Activated CD4-positive, alpha-beta T cell treated with anti-CD3 and anti-CD28 coated beads, Interleukin-2, amount 10 ng/mL, durations not matched to agents 7 days and 5 days (primary cell): ENCODE measurements around the gene POGK. TPM values are rescaled to one million over a fixed set of nuclear protein-coding genes. Genes with fewer than 3 reads are reported as not detected.
"Not testable (repeated sequence)": the region's sequence is repeated elsewhere in the genome, so short reads cannot be mapped to it uniquely, and the experiment has no call there.

Source experiments
- CTCF ChIA-PET: fragments of 350-600 bp; sonication (Branson Sonifier 250); formaldehyde crosslinking; loops from one replicate; lab custom pipeline; 2021; ENCODE audit warnings: antibody characterized with exemption; lab: Charles Lee
- POLR2A ChIA-PET: fragments of 350-600 bp; sonication (Branson Sonifier 250); formaldehyde crosslinking; loops from one replicate; lab custom pipeline; 2021; ENCODE audit warnings: antibody characterized with exemption; lab: Charles Lee
- DNase-seq: peaks from one replicate; pipeline ENCODE4 v3.0.0-alpha.2; 2020
- H3K27ac Mint-ChIP-seq: one replicate; pipeline ENCODE4 v1.8.0; 2021; ENCODE audit warnings: mild to moderate bottlenecking, moderate library complexity, mixed read lengths
- H3K27me3 Mint-ChIP-seq: one replicate; pipeline ENCODE4 v1.8.0; 2021; ENCODE audit warnings: mixed read lengths
- H3K36me3 Mint-ChIP-seq: one replicate; pipeline ENCODE4 v1.8.0; 2021; ENCODE audit warnings: low read depth, mixed read lengths
- H3K4me1 Mint-ChIP-seq: one replicate; pipeline ENCODE4 v1.8.0; 2021; ENCODE audit warnings: mixed read lengths
- H3K4me3 Mint-ChIP-seq: one replicate; pipeline ENCODE4 v1.8.0; 2021; ENCODE audit warnings: mild to moderate bottlenecking, moderate library complexity, mixed read lengths
- H3K9me3 Mint-ChIP-seq: one replicate; pipeline ENCODE4 v1.8.0; 2021; ENCODE audit warnings: mixed read lengths
- total RNA-seq, 2 experiments: library from RNA; stranded (reverse); gene quantifications; one replicate each; pipeline ENCODE4 v1.2.3, GENCODE V29; 2021

The POGK gene
- total RNA-seq = 10 to 100 TPM; 37.3 to 38.0 TPM

GRCh38 chr1:166838766-166839599 lies at the start of gene POGK:
Gene POGK (plus strand): TSS chr1:166839475. CDS start chr1:166840957, 1,482 bp downstream.
- Mint-ChIP-seq H3K36me3 (peaks cover 36% of the 10 kb centered on the region), H3K4me3 (peak within 1 kb of the TSS; percentile 81), H3K27me3 (no peaks in the 10 kb centered on the region), H3K9me3 (no peaks in the 10 kb centered on the region), H3K27ac (peak within 1 kb of the TSS; percentile 94), H3K4me1 (peaks cover 45% of the 10 kb centered on the region)
- ChIA-PET CTCF (interaction anchor here (0.9 to 1.3 kb wide), 2 partner anchors 10 to 71 kb away, joined by 3 to 4 read pairs; no protein-coding TSS in a partner anchor), POLR2A (interaction anchor here (1.3 kb wide), 1 partner anchor 381 kb away, joined by 4 read pairs; the partner anchor contains the start of gene POU2F1)
- DNase-seq = peak; percentile 85

GRCh38 chr1:166796620-166797236 lies 42.5 kb upstream of the POGK start:
- Mint-ChIP-seq H3K27me3 (peaks cover 10% of the 10 kb centered on the region), H3K36me3 (no peaks in the 10 kb centered on the region), H3K4me1 (no peaks in the 10 kb centered on the region), H3K27ac (no peak overlapping the region), H3K4me3 (no peak overlapping the region), H3K9me3 (no peaks in the 10 kb centered on the region)
- DNase-seq = no peak
- CTCF ChIA-PET = no interaction called here
- POLR2A ChIA-PET = no interaction called here

- Mint-ChIP-seq H3K27ac (no peak overlapping the region), H3K4me3 (no peak overlapping the region), H3K27me3 (peaks cover 16% of the 10 kb centered on the region), H3K4me1 (no peaks in the 10 kb centered on the region), H3K36me3 (no peaks in the 10 kb centered on the region), H3K9me3 (no peaks in the 10 kb centered on the region)
- CTCF ChIA-PET = no interaction called here
- no peak for DNase-seq
- POLR2A ChIA-PET = no interaction called here
Measured at GRCh38 chr1:166808952-166809351, 30.3 kb upstream of the POGK start.

- no peaks in the 10 kb centered on the region for H3K4me1 Mint-ChIP-seq
- POLR2A ChIA-PET = no interaction called here
Measured at GRCh38 chr1:166811691-166812090, 27.6 kb upstream of the POGK start.

GRCh38 chr1:166813508-166814223 lies 25.6 kb upstream of the POGK start:
- DNase-seq = no peak
- Mint-ChIP-seq H3K4me1 (no peaks in the 10 kb centered on the region), H3K27ac (no peak overlapping the region), H3K36me3 (no peaks in the 10 kb centered on the region), H3K9me3 (no peaks in the 10 kb centered on the region), H3K4me3 (no peak overlapping the region), H3K27me3 (peaks cover 20% of the 10 kb centered on the region)
- POLR2A ChIA-PET = no interaction called here
- CTCF ChIA-PET = interaction anchor here (1.1 kb wide), 1 partner anchor 245 kb away, joined by 3 read pairs; no protein-coding TSS in a partner anchor

More at GRCh38 chr1:166811691-166812090, 27.6 kb upstream of the POGK start:
- H3K9me3 Mint-ChIP-seq = no peaks in the 10 kb centered on the region
- H3K27me3 Mint-ChIP-seq = peaks cover 20% of the 10 kb centered on the region
- no peaks in the 10 kb centered on the region for H3K36me3 Mint-ChIP-seq
- H3K27ac Mint-ChIP-seq = no peak overlapping the region
- H3K4me3 Mint-ChIP-seq = no peak overlapping the region
- CTCF ChIA-PET = no interaction called here
- DNase-seq = no peak

GRCh38 chr1:166814611-166815010 lies 24.7 kb upstream of the POGK start:
- no peak overlapping the region for H3K4me3 Mint-ChIP-seq
- no peak overlapping the region for H3K27ac Mint-ChIP-seq
- peaks cover 4% of the 10 kb centered on the region for H3K9me3 Mint-ChIP-seq
- no peaks in the 10 kb centered on the region for H3K4me1 Mint-ChIP-seq
- CTCF ChIA-PET = no interaction called here
- POLR2A ChIA-PET = no interaction called here
- peaks cover 20% of the 10 kb centered on the region for H3K27me3 Mint-ChIP-seq
- H3K36me3 Mint-ChIP-seq = no peaks in the 10 kb centered on the region
- DNase-seq = no peak

- H3K27me3 Mint-ChIP-seq = peaks cover 4% of the 10 kb centered on the region
- no peak overlapping the region for H3K4me3 Mint-ChIP-seq
- ChIA-PET POLR2A (no interaction called here), CTCF (no interaction called here)
- H3K27ac Mint-ChIP-seq = no peak overlapping the region
- H3K36me3 Mint-ChIP-seq = no peaks in the 10 kb centered on the region
- H3K4me1 Mint-ChIP-seq = no peaks in the 10 kb centered on the region
- DNase-seq = no peak
- peaks cover 14% of the 10 kb centered on the region for H3K9me3 Mint-ChIP-seq
Measured at GRCh38 chr1:166819974-166820373, 19.3 kb upstream of the POGK start.

- Mint-ChIP-seq H3K36me3 (no peaks in the 10 kb centered on the region), H3K27ac (no peak overlapping the region), H3K27me3 (no peaks in the 10 kb centered on the region), H3K4me3 (no peak overlapping the region), H3K9me3 (peaks cover 14% of the 10 kb centered on the region), H3K4me1 (no peaks in the 10 kb centered on the region)
- DNase-seq = no peak
- CTCF ChIA-PET = interaction anchor here (0.7 kb wide), 1 partner anchor 460 kb away, joined by 5 read pairs; no protein-coding TSS in a partner anchor
- POLR2A ChIA-PET = no interaction called here
Measured at GRCh38 chr1:166822385-166822784, 16.9 kb upstream of the POGK start.

GRCh38 chr1:166827426-166827825 lies 11.8 kb upstream of the POGK start:
- Mint-ChIP-seq H3K27me3 (peaks cover 2% of the 10 kb centered on the region), H3K4me3 (no peak overlapping the region), H3K4me1 (no peaks in the 10 kb centered on the region), H3K9me3 (peaks cover 20% of the 10 kb centered on the region), H3K36me3 (peaks cover 3% of the 10 kb centered on the region), H3K27ac (no peak overlapping the region)
- ChIA-PET POLR2A (no interaction called here), CTCF (interaction anchor here (0.6 to 1.0 kb wide), 2 partner anchors 10 to 16 kb away, joined by 3 read pairs; no protein-coding TSS in a partner anchor)
- DNase-seq = no peak

- H3K9me3 Mint-ChIP-seq = peaks cover 20% of the 10 kb centered on the region
- CTCF ChIA-PET, H3K36me3 Mint-ChIP-seq, H3K4me1 Mint-ChIP-seq, H3K27ac Mint-ChIP-seq, POLR2A ChIA-PET, H3K27me3 Mint-ChIP-seq, H3K4me3 Mint-ChIP-seq, DNase-seq: not testable (repeated sequence)
Measured at GRCh38 chr1:166829762-166830161, 9.5 kb upstream of the POGK start.

GRCh38 chr1:166836733-166837132 lies 2.5 kb upstream of the POGK start:
- POLR2A ChIA-PET = no interaction called here

GRCh38 chr1:166839600-166840308 lies 479 bp downstream of the POGK start:
- Mint-ChIP-seq H3K4me3 (peak overlapping the region; percentile 81), H3K27ac (peak overlapping the region; percentile 85), H3K27me3 (no peaks in the 10 kb centered on the region), H3K4me1 (peaks cover 52% of the 10 kb centered on the region), H3K36me3 (peaks cover 43% of the 10 kb centered on the region), H3K9me3 (no peaks in the 10 kb centered on the region)
- DNase-seq = peak; percentile 44
- ChIA-PET POLR2A (interaction anchor here (1.3 kb wide), 1 partner anchor 381 kb away, joined by 4 read pairs; the partner anchor contains the start of gene POU2F1), CTCF (interaction anchor here (0.9 to 1.6 kb wide), 3 partner anchors 11 to 70 kb away, joined by 3 to 4 read pairs (median 4); no protein-coding TSS in a partner anchor)

More at GRCh38 chr1:166836733-166837132, 2.5 kb upstream of the POGK start:
- CTCF ChIA-PET = interaction anchor here (0.5 kb wide), 1 partner anchor 1076 kb away, joined by 4 read pairs; no protein-coding TSS in a partner anchor
- Mint-ChIP-seq H3K4me1 (peaks cover 36% of the 10 kb centered on the region), H3K27me3 (no peaks in the 10 kb centered on the region), H3K27ac (peak overlapping the region; percentile 28), H3K36me3 (peaks cover 15% of the 10 kb centered on the region), H3K9me3 (peaks cover 2% of the 10 kb centered on the region), H3K4me3 (no peak overlapping the region)
- no peak for DNase-seq
